Measurements from ENCODE around the gene PLET1.

- TF ChIP-seq CTCF (IDR thresholded peaks at IDR 0.05; ENCODE audit: insufficient read depth, low read depth, low read length) (no peak), EZH2 (IDR thresholded peaks at IDR 0.05; ENCODE audit: insufficient read depth, low read length) (no peak)
These were observed 39.6 kb upstream of the PLET1 start for GRCh38 chr11:112300094-112300786.
